GM23248 (cell line): ENCODE measurements around the gene NPFFR1. TPM values are rescaled to one million over a fixed set of nuclear protein-coding genes. Genes with fewer than 3 reads are reported as not detected.

Experiments used
- DNase-seq: peaks from one replicate; pipeline ENCODE4 v3.0.0-alpha.2; 2015
- H2AFZ ChIP-seq: fragments of 200-600 bp; sonication (generic); 2 replicates; pipeline ENCODE4 v1.6.1; 2016; ENCODE audit warnings: antibody characterized with exemption
- H3F3A ChIP-seq: fragments of 200-600 bp; sonication (generic); 2 replicates; pipeline ENCODE4 v1.6.1; 2016; ENCODE audit warnings: mild to moderate bottlenecking, antibody characterized with exemption, mixed run types; ENCODE audit not compliant: insufficient read depth
- H3K27ac ChIP-seq: fragments of 200-600 bp; sonication (generic); 2 replicates; pipeline ENCODE4 v1.5.1; 2016; ENCODE audit warnings: mild to moderate bottlenecking
- H3K27me3 ChIP-seq: fragments of 200-600 bp; sonication (generic); replicated peaks from 2 replicates; pipeline ENCODE4 v1.6.1; 2016; ENCODE audit warnings: mild to moderate bottlenecking; ENCODE audit not compliant: insufficient read depth
- H3K36me3 ChIP-seq: fragments of 200-600 bp; sonication (generic); 2 replicates; pipeline ENCODE4 v1.6.1; 2016; ENCODE audit warnings: low read depth, mild to moderate bottlenecking
- H3K4me1 ChIP-seq: fragments of 200-600 bp; sonication (generic); 2 replicates; pipeline ENCODE4 v1.6.1; 2016; ENCODE audit warnings: mild to moderate bottlenecking; ENCODE audit not compliant: insufficient read depth
- H3K4me2 ChIP-seq: fragments of 200-600 bp; sonication (generic); one replicate; pipeline ENCODE4 v1.6.1; 2016; ENCODE audit warnings: mild to moderate bottlenecking; ENCODE audit not compliant: unreplicated experiment
- H3K4me3 ChIP-seq: fragments of 200-600 bp; sonication (generic); 2 replicates; pipeline ENCODE4 v1.5.1; 2016; ENCODE audit warnings: mild to moderate bottlenecking
- H3K79me2 ChIP-seq: fragments of 200-600 bp; sonication (generic); 2 replicates; pipeline ENCODE4 v1.6.1; 2016; ENCODE audit warnings: mild to moderate bottlenecking; ENCODE audit not compliant: insufficient read depth
- H3K9ac ChIP-seq: fragments of 200-600 bp; sonication (generic); 2 replicates; pipeline ENCODE4 v1.6.1; 2016; ENCODE audit warnings: mild to moderate bottlenecking
- H3K9me2 ChIP-seq: fragments of 200-600 bp; sonication (generic); 2 replicates; pipeline ENCODE4 v1.6.1; 2016; ENCODE audit warnings: mixed run types, mild to moderate bottlenecking, moderate library complexity; ENCODE audit not compliant: insufficient read depth
- H3K9me3 ChIP-seq: fragments of 200-600 bp; sonication (generic); one replicate; pipeline ENCODE4 v1.6.1; 2017; ENCODE audit warnings: low read depth
- H4K20me1 ChIP-seq: fragments of 200-600 bp; sonication (generic); 2 replicates; pipeline ENCODE4 v1.6.0; 2016; ENCODE audit not compliant: insufficient read depth
- EZH2 ChIP-seq: fragments of 200-600 bp; sonication (generic); IDR thresholded peaks from 2 replicates; pipeline ENCODE4 v1.6.1; 2018; ENCODE audit warnings: antibody characterized with exemption, mild to moderate bottlenecking; ENCODE audit not compliant: insufficient read depth, poor library complexity, severe bottlenecking
- EZH2phosphoT487 ChIP-seq: fragments of 200-600 bp; sonication (generic); IDR thresholded peaks from 2 replicates; pipeline ENCODE4 v1.6.1; 2018; ENCODE audit warnings: antibody characterized with exemption, moderate library complexity, mild to moderate bottlenecking, low read depth; ENCODE audit not compliant: insufficient read depth
- WGBS, 2 experiments: methylation state at CpG; one replicate each; pipeline ENCODE4 v1.1.6; 2015 to 2017; ENCODE audit warnings: low lambda C conversion rate in 2 of 2, low coverage in 1 of 2; ENCODE audit errors: missing lambda C conversion rate in 2 of 2; 5-methylcytosine and 5-hydroxymethylcytosine counted together
- in situ Hi-C: fragments of 300-500 bp; cut with MboI; formaldehyde crosslinking; loops from 2 replicates; pipeline ENCODE4 v1.15.0; 2020
- polyA plus RNA-seq: library from polyadenylated mRNA; unstranded; fragments of >200 nt; fragmentation: Nextera tagmentation; extraction: Ambion mirVana; gene quantifications from 2 replicates; pipeline ENCODE4 v1.2.1, GENCODE V29; 2016
- total RNA-seq: library from RNA; depleted of rRNA; stranded (reverse); fragments of >200 nt; shearing (Covaris generic); gene quantifications from 2 replicates; pipeline ENCODE4 v1.2.3, GENCODE V29; 2014

Gene NPFFR1
- total and polyA plus RNA-seq, 2 experiments from 2014 or later: not detected

DNA sequence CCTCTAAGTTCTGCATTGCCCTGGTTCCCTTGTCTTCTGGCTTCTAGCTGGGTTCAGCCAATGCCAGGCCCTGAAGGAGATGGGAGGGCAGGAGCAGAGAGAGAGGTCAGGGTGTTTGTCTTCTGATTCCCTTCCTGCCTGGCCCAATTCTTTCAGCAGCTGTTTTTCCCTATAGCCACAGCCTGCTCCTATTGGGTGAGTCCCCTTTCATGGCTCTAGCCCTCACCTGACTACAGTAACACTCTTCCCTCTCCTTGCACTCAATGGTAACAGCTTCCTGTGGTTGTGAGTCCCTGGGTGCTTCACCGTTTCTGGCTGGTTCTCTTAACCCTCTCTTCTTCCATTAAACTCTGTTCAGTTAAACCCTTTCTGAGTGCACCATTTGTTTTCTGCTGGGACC is 17.1 kb downstream of the NPFFR1 start:
- peaks cover 19% of the 10 kb centered on the region for H3K4me1 ChIP-seq
- H3K27me3 ChIP-seq: no peaks in the 10 kb centered on the region; the same call in 1 of the 2 replicates
- H3K79me2 ChIP-seq: no peaks in the 10 kb centered on the region
- peaks cover 15% of the 10 kb centered on the region for H3F3A ChIP-seq
- H3K36me3 ChIP-seq: no peaks in the 10 kb centered on the region
- in situ Hi-C loops: no loop called here
- 54 to 67% methylated on average over 1 of the region's 1 CpG for WGBS, 2 experiments
- H3K9me2 ChIP-seq: no peaks in the 10 kb centered on the region
- H3K4me2 ChIP-seq: peak overlapping the region; percentile 44
- TF ChIP-seq EZH2: no peak
- TF ChIP-seq EZH2phosphoT487: no peak
- no peaks in the 10 kb centered on the region for H3K9me3 ChIP-seq
- no peak for DNase-seq
- no peak overlapping the region for H2AFZ ChIP-seq
- no peak overlapping the region for H3K9ac ChIP-seq
- H3K27ac ChIP-seq: peak overlapping the region; percentile 41
- no peak overlapping the region for H3K4me3 ChIP-seq
- H4K20me1 ChIP-seq: no peaks in the 10 kb centered on the region

DNA sequence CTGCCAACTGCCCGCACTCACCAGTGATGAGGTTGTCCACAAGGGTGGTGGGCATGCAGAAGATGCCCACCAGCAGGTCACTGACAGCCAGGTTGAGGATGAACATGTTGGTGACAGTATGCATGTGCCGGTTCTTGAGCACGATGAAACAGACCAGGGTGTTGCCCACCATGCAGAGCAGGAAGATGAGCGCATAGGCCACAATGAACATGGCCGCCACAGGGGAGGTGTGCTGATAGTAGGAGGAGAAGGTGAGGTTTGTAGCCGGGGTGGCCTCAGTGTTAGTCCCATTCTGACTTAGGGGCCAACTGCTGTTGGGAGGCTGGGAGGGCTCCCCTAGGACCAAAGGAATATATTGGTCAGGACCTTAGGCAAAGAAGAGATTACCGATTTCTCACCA is 17.7 kb downstream of the NPFFR1 start:
- Histone ChIP-seq H3K9ac (no peak overlapping the region), H4K20me1 (no peaks in the 10 kb centered on the region), H3K9me3 (no peaks in the 10 kb centered on the region), H2AFZ (no peak overlapping the region), H3K4me3 (no peak overlapping the region), H3K9me2 (no peaks in the 10 kb centered on the region), H3K36me3 (no peaks in the 10 kb centered on the region), H3K27me3 (no peaks in the 10 kb centered on the region; the same call in 1 of the 2 replicates), H3F3A (peaks cover 15% of the 10 kb centered on the region), H3K4me1 (peaks cover 19% of the 10 kb centered on the region), H3K79me2 (no peaks in the 10 kb centered on the region), H3K4me2 (no peak overlapping the region), H3K27ac (no peak overlapping the region)
- TF ChIP-seq EZH2 (no peak), EZH2phosphoT487 (no peak)
- DNase-seq: no peak
- in situ Hi-C loops: no loop called here
- 94 to 95% methylated on average over 6 to 7 of the region's 7 CpGs for WGBS, 2 experiments

DNA sequence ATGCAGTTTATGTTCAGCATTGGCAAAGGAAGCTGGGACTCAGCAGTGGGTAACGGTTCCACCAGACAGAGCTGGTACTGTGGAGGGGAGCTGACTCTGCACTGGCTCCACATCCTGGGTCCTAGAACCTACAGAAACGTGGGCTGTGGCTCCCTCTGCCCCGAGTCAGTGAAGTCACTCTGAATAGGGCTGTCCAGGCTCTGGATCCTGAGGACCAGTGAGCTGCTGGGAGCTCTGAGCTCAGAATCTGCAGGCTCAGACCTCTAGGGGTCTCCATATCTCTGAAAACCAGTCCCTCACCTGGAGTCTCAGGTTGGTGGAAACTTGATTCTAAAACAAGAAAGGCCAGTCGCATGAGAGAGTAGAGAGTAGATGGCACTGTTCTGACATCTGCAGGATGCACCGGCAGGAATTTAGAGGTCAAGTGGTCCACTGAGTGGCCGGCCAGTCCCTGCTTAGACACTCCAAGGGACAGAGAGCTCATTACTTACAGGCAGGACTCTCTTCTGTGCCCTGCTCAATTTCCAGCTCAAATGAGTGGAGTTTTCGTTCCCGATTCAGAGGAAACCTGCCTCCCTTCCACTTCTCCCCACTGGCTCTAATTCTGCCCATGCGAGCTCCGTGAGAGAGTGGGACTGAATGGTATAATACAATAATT is 18.6 kb downstream of the NPFFR1 start:
- H4K20me1 ChIP-seq: no peaks in the 10 kb centered on the region
- H3K4me3 ChIP-seq: no peak overlapping the region
- no peaks in the 10 kb centered on the region; the same call in 1 of the 2 replicates for H3K27me3 ChIP-seq
- H3F3A ChIP-seq: peaks cover 15% of the 10 kb centered on the region
- no peaks in the 10 kb centered on the region for H3K79me2 ChIP-seq
- TF ChIP-seq EZH2phosphoT487 (no peak), EZH2 (no peak)
- H3K27ac ChIP-seq: no peak overlapping the region
- peaks cover 19% of the 10 kb centered on the region for H3K4me1 ChIP-seq
- H3K4me2 ChIP-seq: no peak overlapping the region
- in situ Hi-C loops: no loop called here
- no peaks in the 10 kb centered on the region for H3K9me3 ChIP-seq
- H3K9ac ChIP-seq: no peak overlapping the region
- H3K9me2 ChIP-seq: no peaks in the 10 kb centered on the region
- whole genome bisulfite sequencing, 2 experiments: 68 to 70% methylated on average over 10 of the region's 10 CpGs
- H3K36me3 ChIP-seq: no peaks in the 10 kb centered on the region
- H2AFZ ChIP-seq: no peak overlapping the region
- DNase-seq: no peak

DNA sequence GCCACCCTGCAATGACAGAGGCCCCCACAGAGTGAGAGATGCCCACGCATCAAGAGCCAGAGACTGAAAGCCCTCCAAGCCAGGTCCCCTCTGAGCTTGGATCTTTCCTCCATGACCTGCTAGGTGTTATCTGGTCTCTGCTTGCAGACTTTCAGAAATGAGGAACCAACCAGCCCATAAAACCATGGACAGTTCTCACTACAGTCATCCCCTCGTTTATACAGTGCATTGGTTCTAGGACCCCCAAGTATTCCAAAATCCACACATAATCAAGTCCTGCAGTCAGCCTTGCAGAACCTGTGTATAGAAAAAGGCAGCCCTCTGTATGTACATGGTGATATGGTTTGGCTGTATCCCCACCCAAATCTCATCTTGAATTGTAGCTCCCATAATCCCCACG is 23.1 kb downstream of the NPFFR1 start:
- Histone ChIP-seq H3K79me2 (no peaks in the 10 kb centered on the region), H2AFZ (no peak overlapping the region), H3K4me3 (no peak overlapping the region), H3K9me3 (no peaks in the 10 kb centered on the region), H4K20me1 (no peaks in the 10 kb centered on the region), H3K9me2 (no peaks in the 10 kb centered on the region), H3K27me3 (peaks cover 13% of the 10 kb centered on the region), H3K27ac (no peak overlapping the region), H3K36me3 (no peaks in the 10 kb centered on the region), H3F3A (no peaks in the 10 kb centered on the region), H3K4me1 (0 out of 2 replicates have a peak, but pooled peaks cover 5% of the 10 kb centered on the region), H3K4me2 (no peak overlapping the region), H3K9ac (no peak overlapping the region)
- 69% methylated on average over 3 of the region's 3 CpGs for WGBS, 2 experiments
- TF ChIP-seq EZH2phosphoT487 (no peak), EZH2 (no peak)
- in situ Hi-C loops: no loop called here
- no peak for DNase-seq
